ENCODE data around the gene WDR26.

The WDR26 gene

GRCh38 chr1:224339442-224340033, 95.1 kb downstream of the WDR26 start:
- DNase-seq = no peak
- Mint-ChIP-seq H3K27me3 (no peaks in the 10 kb centered on the region), H3K4me3 (no peak overlapping the region), H3K4me1 (ENCODE audit: low read depth in 2 of 2) (peaks cover 4% of the 10 kb centered on the region in 2 donors), H3K9me3 (no peaks in the 10 kb centered on the region), H3K36me3 (ENCODE audit: insufficient read depth) (peaks cover 4% of the 10 kb centered on the region), H3K27ac (no peak overlapping the region)
- no peak for ATAC-seq (replicated peaks)

DNA sequence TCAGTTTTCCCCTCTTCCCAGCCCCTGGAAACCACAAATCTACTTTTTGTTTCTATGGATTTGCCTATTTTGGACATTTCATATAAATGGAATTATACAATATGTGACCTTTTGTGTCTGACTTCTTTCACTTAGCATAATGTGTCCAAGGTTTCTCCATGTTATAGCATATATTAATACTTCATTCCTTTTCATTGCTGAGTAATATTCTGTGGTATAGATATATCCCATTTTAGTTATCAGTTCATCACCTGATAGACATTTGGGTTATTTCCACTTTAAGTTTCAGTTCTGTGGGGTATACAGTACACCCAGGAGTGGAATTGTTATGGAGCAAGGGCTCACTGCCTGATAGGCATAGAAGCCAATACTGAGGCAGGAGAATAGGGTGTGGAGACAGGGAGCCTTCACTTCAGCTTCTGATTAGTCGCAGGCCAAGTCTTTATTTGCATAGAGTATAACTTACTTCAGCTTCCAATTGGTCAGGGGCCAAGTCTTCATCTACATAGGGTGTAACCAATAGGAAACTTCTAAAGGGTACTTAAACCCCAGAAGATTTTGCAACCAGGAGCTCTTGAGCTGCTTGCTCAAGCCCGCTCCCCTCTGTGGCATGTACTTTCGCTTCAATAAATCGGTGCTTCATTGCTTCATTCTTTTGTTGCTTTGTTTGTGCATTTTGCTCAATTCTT, 96.3 kb downstream of the WDR26 start:
- no peak overlapping the region for H3K27ac Mint-ChIP-seq
- no peak for ATAC-seq (replicated peaks)
- peaks cover 4 to 7% of the 10 kb centered on the region in 2 donors for H3K4me1 Mint-ChIP-seq (ENCODE audit: low read depth in 2 of 2)
- no peaks in the 10 kb centered on the region for H3K27me3 Mint-ChIP-seq
- DNase-seq = no peak
- peaks cover 1% of the 10 kb centered on the region for H3K36me3 Mint-ChIP-seq (ENCODE audit: insufficient read depth)
- no peak overlapping the region for H3K4me3 Mint-ChIP-seq
- H3K9me3 Mint-ChIP-seq = no peaks in the 10 kb centered on the region

All from effector memory CD8-positive, alpha-beta T cell (primary cell).